GM23338 (cell line): ENCODE measurements around the gene PCLO.

Source experiments
- CTCF ChIP-seq, 2 experiments: fragments of 200-600 bp in 1 of 2; sonication (generic) in 1 of 2; conservative IDR thresholded peaks; 2 replicates each; pipeline versions ENCODE4 v1.5.1 to v1.6.1; 2016 to 2017; ENCODE audit warnings: antibody characterized with exemption in 2 of 2, low read depth in 2 of 2, mild to moderate bottlenecking in 2 of 2, moderate library complexity in 1 of 2
- JUNB ChIP-seq: IDR thresholded peaks from one replicate; pipeline ENCODE4 v1.6.1; 2016; ENCODE audit warnings: antibody characterized with exemption; ENCODE audit not compliant: unreplicated experiment
- POLR2AphosphoS5 ChIP-seq: IDR thresholded peaks from 2 replicates; pipeline ENCODE4 v1.6.1; 2016; ENCODE audit warnings: antibody characterized with exemption, low read depth

- TF ChIP-seq POLR2AphosphoS5: no peak
- TF ChIP-seq CTCF (conservative IDR thresholded peaks at IDR 0.05; ENCODE audit: low read depth in 2 of 2): no peak
- TF ChIP-seq JUNB: no peak
Measured at GRCh38 chr7:82961240-82961639, 201.4 kb downstream of the PCLO start.
